Measurements from ENCODE around the gene OR2H2. TPM values are rescaled to one million over a fixed set of nuclear protein-coding genes. Genes with fewer than 3 reads are reported as not detected.

OR2H2 gene
- total RNA-seq, 5 donors from 2014 or later (not counting 1 experiment from before 2014, with no cell fraction given), result not detected

GRCh38 chr6:29589423-29590048 lies 4.6 kb downstream of the OR2H2 start:
- Mint-ChIP-seq H3K27ac (no peak overlapping the region), H3K4me1 (no peaks in the 10 kb centered on the region), H3K27me3 (peaks cover 31 to 52% of the 10 kb centered on the region in 2 donors), H3K36me3 (no peaks in the 10 kb centered on the region), H3K9me3 (no peaks in the 10 kb centered on the region), H3K4me3 (no peak overlapping the region)
- Histone ChIP-seq H3K27ac (ENCODE audit: low read length) (no peak overlapping the region), H3K27me3 (replicated peaks in 1 of 2; ENCODE audit: control insufficient read depth in 2 of 2, extremely low read depth in 1 of 2, insufficient read depth in 2 of 2, low read length in 1 of 2) (peaks cover 2 to 16% of the 10 kb centered on the region in 2 experiments), H3K36me3 (ENCODE audit: control insufficient read depth in 2 of 2, extremely low read depth in 1 of 2, insufficient read depth in 1 of 2, low read length in 1 of 2) (no peaks in the 10 kb centered on the region), H3K9me3 (no peaks in the 10 kb centered on the region), H3K4me1 (ENCODE audit: control insufficient read depth in 1 of 2, extremely low read depth in 1 of 2, insufficient read depth in 2 of 2, low read length in 2 of 2) (no peaks in the 10 kb centered on the region), H3K4me3 (ENCODE audit: control insufficient read depth in 1 of 2, extremely low read depth in 1 of 2, low read length in 1 of 2) (no peak overlapping the region)
- CTCF ChIA-PET, result interaction anchor here (0.9 to 1.1 kb wide), 2 partner anchors 37 to 904 kb away, joined by 3 read pairs; no protein-coding TSS in a partner anchor
- DNase-seq (peak in 31 of 35 experiments; percentile 5 to 76 (median 33)), ATAC-seq (replicated peaks in 1 of 4) (peak; percentile 55 to 65 (median 62))
- WGBS (ENCODE audit: insufficient coverage), result 29% methylated on average over 1 of the region's 3 CpGs
- POLR2A ChIA-PET, result no interaction called here

- DNase-seq, result no peak
- H3K4me3 Mint-ChIP-seq, result no peak overlapping the region
- H3K9me3 Mint-ChIP-seq, result no peaks in the 10 kb centered on the region
- Histone ChIP-seq H3K27me3 (replicated peaks in 1 of 2; ENCODE audit: control insufficient read depth in 2 of 2, extremely low read depth in 1 of 2, insufficient read depth in 2 of 2, low read length in 1 of 2) (peaks cover 3 to 17% of the 10 kb centered on the region in 2 experiments), H3K27ac (ENCODE audit: low read length) (no peak overlapping the region), H3K9me3 (no peaks in the 10 kb centered on the region), H3K4me3 (ENCODE audit: control insufficient read depth in 1 of 2, extremely low read depth in 1 of 2, low read length in 1 of 2) (no peak overlapping the region), H3K4me1 (ENCODE audit: control insufficient read depth in 1 of 2, extremely low read depth in 1 of 2, insufficient read depth in 2 of 2, low read length in 2 of 2) (no peaks in the 10 kb centered on the region), H3K36me3 (ENCODE audit: control insufficient read depth in 2 of 2, extremely low read depth in 1 of 2, insufficient read depth in 1 of 2, low read length in 1 of 2) (no peaks in the 10 kb centered on the region)
- no peaks in the 10 kb centered on the region for H3K36me3 Mint-ChIP-seq
- H3K4me1 Mint-ChIP-seq, result no peaks in the 10 kb centered on the region
- no peak overlapping the region for H3K27ac Mint-ChIP-seq
- ChIA-PET CTCF (interaction anchor here in 1 of 2 donors (0.9 kb wide), 1 partner anchor 36 kb away, joined by 3 read pairs; no protein-coding TSS in a partner anchor), POLR2A (no interaction called here)
- 100% methylated on average over 2 of the region's 4 CpGs for WGBS (ENCODE audit: insufficient coverage)
- no peak for ATAC-seq (replicated peaks in 1 of 4)
- H3K27me3 Mint-ChIP-seq, result peaks cover 25 to 58% of the 10 kb centered on the region in 2 donors
These were observed 5.4 kb downstream of the OR2H2 start for GRCh38 chr6:29590218-29590808.

- Mint-ChIP-seq H3K27me3 (peaks cover 18 to 50% of the 10 kb centered on the region in 2 donors), H3K4me1 (no peaks in the 10 kb centered on the region), H3K9me3 (no peaks in the 10 kb centered on the region), H3K4me3 (no peak overlapping the region), H3K36me3 (no peaks in the 10 kb centered on the region), H3K27ac (no peak overlapping the region)
- H3K9me3 ChIP-seq, result no peaks in the 10 kb centered on the region
- WGBS (ENCODE audit: insufficient coverage), result 96% methylated on average over 2 of the region's 2 CpGs
- peaks cover 2 to 20% of the 10 kb centered on the region in 2 experiments for H3K27me3 ChIP-seq (replicated peaks in 1 of 2; ENCODE audit: control insufficient read depth in 2 of 2, extremely low read depth in 1 of 2, insufficient read depth in 2 of 2, low read length in 1 of 2)
- ATAC-seq (replicated peaks in 1 of 4) (no peak), DNase-seq (no peak)
- H3K4me3 ChIP-seq (ENCODE audit: control insufficient read depth in 1 of 2, extremely low read depth in 1 of 2, low read length in 1 of 2), result no peak overlapping the region
- ChIA-PET CTCF (no interaction called here), POLR2A (no interaction called here)
- H3K4me1 ChIP-seq (ENCODE audit: control insufficient read depth in 1 of 2, extremely low read depth in 1 of 2, insufficient read depth in 2 of 2, low read length in 2 of 2), result no peaks in the 10 kb centered on the region
- H3K27ac ChIP-seq (ENCODE audit: low read length), result no peak overlapping the region
- no peaks in the 10 kb centered on the region for H3K36me3 ChIP-seq (ENCODE audit: control insufficient read depth in 2 of 2, extremely low read depth in 1 of 2, insufficient read depth in 1 of 2, low read length in 1 of 2)
These were observed 6.8 kb downstream of the OR2H2 start for GRCh38 chr6:29591677-29592076.

- no peaks in the 10 kb centered on the region for H3K36me3 Mint-ChIP-seq
- Histone ChIP-seq H3K9me3 (no peaks in the 10 kb centered on the region), H3K27me3 (replicated peaks in 1 of 2; ENCODE audit: control insufficient read depth in 2 of 2, extremely low read depth in 1 of 2, insufficient read depth in 2 of 2, low read length in 1 of 2) (peaks cover 2 to 14% of the 10 kb centered on the region in 2 experiments), H3K36me3 (ENCODE audit: control insufficient read depth in 2 of 2, extremely low read depth in 1 of 2, insufficient read depth in 1 of 2, low read length in 1 of 2) (no peaks in the 10 kb centered on the region), H3K4me3 (ENCODE audit: control insufficient read depth in 1 of 2, extremely low read depth in 1 of 2, low read length in 1 of 2) (no peak overlapping the region), H3K4me1 (ENCODE audit: control insufficient read depth in 1 of 2, extremely low read depth in 1 of 2, insufficient read depth in 2 of 2, low read length in 2 of 2) (no peaks in the 10 kb centered on the region), H3K27ac (ENCODE audit: low read length) (no peak overlapping the region)
- CTCF ChIA-PET, result no interaction called here
- ATAC-seq (replicated peaks in 1 of 4) (no peak), DNase-seq (no peak)
- WGBS (ENCODE audit: insufficient coverage), result 24% methylated on average over 3 of the region's 4 CpGs
- H3K9me3 Mint-ChIP-seq, result no peaks in the 10 kb centered on the region
- H3K4me3 Mint-ChIP-seq, result no peak overlapping the region
- no peak overlapping the region for H3K27ac Mint-ChIP-seq
- H3K4me1 Mint-ChIP-seq, result no peaks in the 10 kb centered on the region
- POLR2A ChIA-PET, result no interaction called here
- peaks cover 7 to 36% of the 10 kb centered on the region in 2 donors for H3K27me3 Mint-ChIP-seq
These were observed 8.4 kb downstream of the OR2H2 start for GRCh38 chr6:29593199-29593855.

GRCh38 chr6:29596381-29596900 lies 11.5 kb downstream of the OR2H2 start:
- 93% methylated on average over 5 of the region's 6 CpGs for WGBS (ENCODE audit: insufficient coverage)
- ChIA-PET CTCF (no interaction called here), POLR2A (no interaction called here)
- H3K27ac ChIP-seq (ENCODE audit: low read length), result no peak overlapping the region
- H3K4me1 Mint-ChIP-seq, result no peaks in the 10 kb centered on the region
- no peak for ATAC-seq (replicated peaks in 1 of 4)
- H3K27ac Mint-ChIP-seq, result no peak overlapping the region
- H3K4me3 Mint-ChIP-seq, result no peak overlapping the region
- H3K36me3 Mint-ChIP-seq, result no peaks in the 10 kb centered on the region
- no peaks in the 10 kb centered on the region for H3K4me1 ChIP-seq (ENCODE audit: control insufficient read depth in 1 of 2, extremely low read depth in 1 of 2, insufficient read depth in 2 of 2, low read length in 2 of 2)
- H3K27me3 ChIP-seq (replicated peaks in 1 of 2; ENCODE audit: control insufficient read depth in 2 of 2, extremely low read depth in 1 of 2, insufficient read depth in 2 of 2, low read length in 1 of 2), result peaks cover 2 to 11% of the 10 kb centered on the region in 2 experiments
- no peak overlapping the region for H3K4me3 ChIP-seq (ENCODE audit: control insufficient read depth in 1 of 2, extremely low read depth in 1 of 2, low read length in 1 of 2)
- no peaks in the 10 kb centered on the region for H3K9me3 ChIP-seq
- no peaks in the 10 kb centered on the region for H3K9me3 Mint-ChIP-seq
- H3K27me3 Mint-ChIP-seq, result peaks cover under 1 to 17% of the 10 kb centered on the region in 2 donors
- no peaks in the 10 kb centered on the region for H3K36me3 ChIP-seq (ENCODE audit: control insufficient read depth in 2 of 2, extremely low read depth in 1 of 2, insufficient read depth in 1 of 2, low read length in 1 of 2)
- DNase-seq, result no peak

- Mint-ChIP-seq H3K27me3 (peaks cover 0 to 15% of the 10 kb centered on the region in 2 donors), H3K9me3 (no peaks in the 10 kb centered on the region), H3K36me3 (no peaks in the 10 kb centered on the region), H3K4me3 (no peak overlapping the region), H3K4me1 (no peaks in the 10 kb centered on the region), H3K27ac (no peak overlapping the region)
- ChIA-PET POLR2A (no interaction called here), CTCF (no interaction called here)
- no peak overlapping the region for H3K4me3 ChIP-seq (ENCODE audit: control insufficient read depth in 1 of 2, extremely low read depth in 1 of 2, low read length in 1 of 2)
- no peak overlapping the region for H3K27ac ChIP-seq (ENCODE audit: low read length)
- H3K4me1 ChIP-seq (ENCODE audit: control insufficient read depth in 1 of 2, extremely low read depth in 1 of 2, insufficient read depth in 2 of 2, low read length in 2 of 2), result no peaks in the 10 kb centered on the region
- H3K36me3 ChIP-seq (ENCODE audit: control insufficient read depth in 2 of 2, extremely low read depth in 1 of 2, insufficient read depth in 1 of 2, low read length in 1 of 2), result no peaks in the 10 kb centered on the region
- no peak for DNase-seq
- no peak for ATAC-seq (replicated peaks in 1 of 4)
- peaks cover 2 to 10% of the 10 kb centered on the region in 2 experiments for H3K27me3 ChIP-seq (replicated peaks in 1 of 2; ENCODE audit: control insufficient read depth in 2 of 2, extremely low read depth in 1 of 2, insufficient read depth in 2 of 2, low read length in 1 of 2)
- H3K9me3 ChIP-seq, result no peaks in the 10 kb centered on the region
- WGBS (ENCODE audit: insufficient coverage), result no CpG with 5 or more reads among the region's 2 CpGs
These were observed 12.3 kb downstream of the OR2H2 start for GRCh38 chr6:29597184-29597583.

Measured in T-cell (primary cell).